Right atrium auricular region (tissue), 2 donors: ENCODE results near the gene FYTTD1. TPM values are rescaled to one million over a fixed set of nuclear protein-coding genes. Genes with fewer than 3 reads are reported as not detected.
A peak's percentile ranks its signal among the peaks of the same experiment; 100 is the strongest.

Experiments
- DNase-seq: peaks from one replicate; pipeline ENCODE4 v3.0.0-alpha.2; 2019; ENCODE audit warnings: low spot score
- H3K27ac ChIP-seq, 2 donors: fragments of 200-600 bp; sonication (generic); 1 replicate in 1 of 2; 2 replicates in 1 of 2; pipeline ENCODE4 v1.5.1; 2016 to 2019
- H3K27me3 ChIP-seq, 2 donors: fragments of 200-600 bp; sonication (generic); one replicate each; pipeline versions ENCODE4 v1.5.1 to v1.6.0; 2017 to 2019
- H3K36me3 ChIP-seq: fragments of 200-600 bp; sonication (generic); one replicate; pipeline ENCODE4 v1.5.1; 2016
- H3K4me1 ChIP-seq, 2 donors: fragments of 200-600 bp; sonication (generic); one replicate each; pipeline versions ENCODE4 v1.5.1 to v1.6.0; 2017 to 2019
- H3K4me3 ChIP-seq, 2 donors: fragments of 200-600 bp; sonication (generic); 1 replicate in 1 of 2; 2 replicates in 1 of 2; pipeline ENCODE4 v1.5.1; 2017 to 2019; ENCODE audit warnings: mild to moderate bottlenecking in 1 of 2, moderate library complexity in 1 of 2
- H3K9me3 ChIP-seq, 2 donors: fragments of 200-600 bp; sonication (generic); one replicate each; pipeline ENCODE4 v1.5.1; 2019
- CTCF ChIP-seq, 2 donors: fragments of 200-600 bp; sonication (generic); IDR thresholded peaks; one replicate each; pipeline ENCODE4 v1.5.1; 2019; ENCODE audit warnings: antibody characterized with exemption in 2 of 2
- total RNA-seq, 2 donors: library from RNA; depleted of rRNA; stranded (reverse); fragments of >200 nt; gene quantifications; one replicate each; pipeline ENCODE4 v1.1.0, GENCODE V29; 2016

The FYTTD1 gene
- total RNA-seq, 2 donors from 2014 or later = 39.9 to 61.8 TPM

DNA sequence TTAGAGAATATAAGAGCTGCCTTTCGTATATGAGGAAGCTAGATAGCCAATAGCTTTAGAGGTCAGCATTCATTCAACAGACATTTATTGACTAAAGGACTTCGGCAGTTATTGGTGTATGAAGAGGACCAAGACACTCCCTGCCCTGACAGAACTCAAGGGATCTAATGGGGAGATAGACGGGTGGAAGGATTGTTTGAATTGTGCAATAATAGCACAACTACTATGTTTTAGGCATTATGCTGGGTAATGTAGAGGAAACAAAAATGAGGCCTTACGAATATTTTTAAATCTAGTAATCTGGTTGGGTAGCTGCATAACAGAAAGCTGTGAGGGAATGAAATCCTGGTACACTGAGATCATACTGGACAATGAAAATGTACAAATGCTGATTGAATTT, 46.4 kb downstream of the FYTTD1 start:
- no peak for TF ChIP-seq CTCF (IDR thresholded peaks at IDR 0.05)
- Histone ChIP-seq H3K27me3 (no peaks in the 10 kb centered on the region), H3K9me3 (no peaks in the 10 kb centered on the region), H3K36me3 (no peaks in the 10 kb centered on the region), H3K4me3 (no peak overlapping the region), H3K4me1 (peaks cover 0 to 42% of the 10 kb centered on the region in 2 donors), H3K27ac (no peak overlapping the region)
- no peak for DNase-seq

DNA sequence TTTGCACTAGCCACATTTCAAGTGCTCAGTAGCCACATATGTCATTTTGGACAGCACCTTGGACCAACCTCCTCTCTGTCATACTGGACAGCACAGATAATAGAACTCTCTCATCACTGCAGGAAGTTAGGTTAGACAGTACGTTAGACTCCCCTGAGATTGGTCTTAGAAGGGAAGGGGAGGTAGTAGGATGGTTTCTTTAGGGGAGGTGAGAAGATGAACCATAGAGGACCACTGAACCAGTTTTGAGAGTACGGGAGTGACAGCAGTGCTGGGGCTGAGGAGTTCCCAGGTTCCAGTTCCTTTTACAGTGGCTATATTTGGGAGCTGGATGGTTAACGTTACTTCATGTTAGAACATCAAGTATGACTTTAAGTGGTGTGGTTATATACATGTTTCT, 49.2 kb downstream of the FYTTD1 start:
- no peak for TF ChIP-seq CTCF (IDR thresholded peaks at IDR 0.05)
- no peak overlapping the region for H3K4me3 ChIP-seq
- H3K36me3 ChIP-seq = no peaks in the 10 kb centered on the region
- peak overlapping the region in 1 of 2 donors; percentile 21 for H3K27ac ChIP-seq
- H3K27me3 ChIP-seq = no peaks in the 10 kb centered on the region
- peaks cover 0 to 40% of the 10 kb centered on the region in 2 donors for H3K4me1 ChIP-seq
- DNase-seq = no peak
- no peaks in the 10 kb centered on the region for H3K9me3 ChIP-seq

DNA sequence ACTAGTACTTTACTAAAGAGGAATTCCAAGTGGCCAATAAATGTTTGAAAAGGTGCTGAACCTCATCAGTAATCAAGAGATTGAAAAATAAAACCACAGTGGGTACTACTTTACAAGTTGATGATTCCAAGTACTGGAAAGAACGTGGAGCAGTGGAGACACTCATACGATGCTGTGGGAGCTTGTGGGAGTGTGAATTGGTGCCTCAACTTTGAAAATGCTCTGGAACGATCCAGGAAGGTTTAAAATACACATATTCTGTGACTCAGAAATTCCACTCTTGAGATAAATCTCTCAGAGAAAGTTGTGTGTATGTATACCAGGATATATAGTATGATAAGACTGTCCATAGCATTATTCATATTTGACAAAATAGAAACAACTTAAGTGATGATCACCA, 50.7 kb downstream of the FYTTD1 start:
- no peaks in the 10 kb centered on the region for H3K36me3 ChIP-seq
- no peaks in the 10 kb centered on the region for H3K27me3 ChIP-seq
- TF ChIP-seq CTCF (IDR thresholded peaks at IDR 0.05) = no peak
- H3K4me3 ChIP-seq = no peak overlapping the region
- H3K9me3 ChIP-seq = no peaks in the 10 kb centered on the region
- H3K4me1 ChIP-seq = peaks cover 0 to 25% of the 10 kb centered on the region in 2 donors
- DNase-seq = no peak
- no peak overlapping the region for H3K27ac ChIP-seq

- H3K4me1 ChIP-seq = peaks cover 0 to 24% of the 10 kb centered on the region in 2 donors
- TF ChIP-seq CTCF (IDR thresholded peaks at IDR 0.05) = no peak
- H3K9me3 ChIP-seq = no peaks in the 10 kb centered on the region
- no peak overlapping the region for H3K27ac ChIP-seq
- H3K36me3 ChIP-seq = no peaks in the 10 kb centered on the region
- no peak overlapping the region for H3K4me3 ChIP-seq
- H3K27me3 ChIP-seq = no peaks in the 10 kb centered on the region
- DNase-seq = no peak
Observed at GRCh38 chr3:197801891-197802778, 52.5 kb downstream of the FYTTD1 start.

DNA sequence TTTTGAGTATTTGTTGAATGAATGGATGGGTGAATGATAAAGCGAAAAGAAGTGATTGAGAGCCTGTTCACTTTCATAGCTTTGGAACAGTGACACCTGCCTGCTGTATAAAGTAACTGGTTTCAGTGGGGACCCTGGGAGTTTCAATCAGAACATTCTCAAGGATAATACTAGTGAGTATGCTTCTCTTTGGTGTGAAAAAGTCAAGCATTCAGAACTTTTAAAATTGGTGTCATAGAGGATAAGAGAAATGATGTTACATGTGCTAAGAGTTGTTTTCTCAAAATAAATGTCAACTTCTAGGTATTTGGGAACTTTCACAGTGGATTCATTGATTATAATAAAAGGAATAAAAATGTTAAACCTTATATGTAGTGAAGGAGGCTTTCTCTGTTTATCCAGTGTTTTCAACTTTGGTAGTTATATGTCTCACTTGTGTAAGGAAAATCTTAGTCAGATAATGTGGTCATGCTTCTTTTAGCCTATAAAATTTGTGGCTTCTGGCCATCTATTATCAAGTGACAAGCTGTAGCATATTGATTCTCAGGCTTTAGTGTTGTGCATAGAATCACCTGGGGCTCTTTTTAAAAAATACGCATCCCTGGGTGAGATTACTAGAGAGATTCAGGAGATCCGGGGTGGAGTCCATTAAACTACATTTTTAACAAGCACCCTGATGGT, 53.2 kb downstream of the FYTTD1 start:
- Histone ChIP-seq H3K9me3 (no peaks in the 10 kb centered on the region), H3K4me1 (peaks cover 0 to 23% of the 10 kb centered on the region in 2 donors), H3K4me3 (no peak overlapping the region), H3K27ac (no peak overlapping the region), H3K27me3 (no peaks in the 10 kb centered on the region), H3K36me3 (no peaks in the 10 kb centered on the region)
- DNase-seq = no peak
- no peak for TF ChIP-seq CTCF (IDR thresholded peaks at IDR 0.05)
